Measurements from ENCODE around the gene IRF5. TPM values are rescaled to one million over a fixed set of nuclear protein-coding genes. Genes with fewer than 3 reads are reported as not detected.

IRF5 gene
- total RNA-seq, 1 experiment from 2014 or later: 13.4 TPM

DNA sequence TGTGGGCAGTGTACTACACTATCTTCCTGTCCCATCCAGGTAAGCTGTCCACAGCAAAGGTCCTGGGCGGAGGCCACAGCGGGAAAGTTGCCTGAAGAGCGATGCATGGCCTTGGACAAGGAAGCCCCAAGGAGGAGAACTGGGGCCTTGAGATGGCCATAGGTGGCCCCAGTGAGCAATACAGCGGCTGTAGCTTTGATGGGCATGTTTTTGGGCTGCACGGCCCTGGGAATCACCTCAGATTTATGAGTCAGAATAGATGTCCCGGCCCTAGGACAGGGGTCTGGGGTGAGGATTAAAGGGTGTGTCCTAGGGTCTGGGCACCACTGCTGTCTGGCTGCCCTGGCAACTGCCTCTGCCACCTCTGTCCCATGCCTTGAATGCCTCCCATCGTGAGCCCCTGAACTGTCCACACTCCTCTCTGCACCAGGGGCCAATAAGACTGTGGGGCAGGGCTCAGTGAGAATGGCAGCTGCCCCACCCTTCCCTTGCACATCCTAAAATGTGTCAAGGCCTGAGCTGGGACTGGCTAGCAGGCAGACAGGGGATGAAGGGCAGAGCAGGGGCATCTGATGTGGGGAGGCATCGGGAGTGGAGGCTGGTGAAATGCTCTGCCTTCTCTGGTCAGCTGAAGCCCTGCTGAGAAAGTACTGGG is 9.4 kb upstream of the IRF5 start:
- no peak overlapping the region for H3K27ac Mint-ChIP-seq (ENCODE audit: unreplicated experiment)
- TF ChIP-seq, protein P1, sequence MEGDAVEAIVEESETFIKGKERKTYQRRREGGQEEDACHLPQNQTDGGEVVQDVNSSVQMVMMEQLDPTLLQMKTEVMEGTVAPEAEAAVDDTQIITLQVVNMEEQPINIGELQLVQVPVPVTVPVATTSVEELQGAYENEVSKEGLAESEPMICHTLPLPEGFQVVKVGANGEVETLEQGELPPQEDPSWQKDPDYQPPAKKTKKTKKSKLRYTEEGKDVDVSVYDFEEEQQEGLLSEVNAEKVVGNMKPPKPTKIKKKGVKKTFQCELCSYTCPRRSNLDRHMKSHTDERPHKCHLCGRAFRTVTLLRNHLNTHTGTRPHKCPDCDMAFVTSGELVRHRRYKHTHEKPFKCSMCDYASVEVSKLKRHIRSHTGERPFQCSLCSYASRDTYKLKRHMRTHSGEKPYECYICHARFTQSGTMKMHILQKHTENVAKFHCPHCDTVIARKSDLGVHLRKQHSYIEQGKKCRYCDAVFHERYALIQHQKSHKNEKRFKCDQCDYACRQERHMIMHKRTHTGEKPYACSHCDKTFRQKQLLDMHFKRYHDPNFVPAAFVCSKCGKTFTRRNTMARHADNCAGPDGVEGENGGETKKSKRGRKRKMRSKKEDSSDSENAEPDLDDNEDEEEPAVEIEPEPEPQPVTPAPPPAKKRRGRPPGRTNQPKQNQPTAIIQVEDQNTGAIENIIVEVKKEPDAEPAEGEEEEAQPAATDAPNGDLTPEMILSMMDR (IDR thresholded peaks at IDR 0.05; ENCODE audit: unreplicated experiment): no peak
- intact Hi-C loops (cut with micrococcal nuclease; ENCODE audit: unreplicated experiment): no loop called here
- DNase-seq: no peak
- H3K4me3 Mint-ChIP-seq (ENCODE audit: low read depth, unreplicated experiment): no peak overlapping the region
- no peaks in the 10 kb centered on the region for H3K9me3 Mint-ChIP-seq (ENCODE audit: low read depth, unreplicated experiment)
- no peaks in the 10 kb centered on the region for H3K27me3 Mint-ChIP-seq (ENCODE audit: unreplicated experiment)
- CTCF ChIA-PET: no interaction called here
- no peaks in the 10 kb centered on the region for H3K4me1 Mint-ChIP-seq (ENCODE audit: low read depth, unreplicated experiment)
- no peaks in the 10 kb centered on the region for H3K36me3 Mint-ChIP-seq (ENCODE audit: insufficient read depth, unreplicated experiment)
- BruUV-seq (replicated peaks): no TSS peak

DNA sequence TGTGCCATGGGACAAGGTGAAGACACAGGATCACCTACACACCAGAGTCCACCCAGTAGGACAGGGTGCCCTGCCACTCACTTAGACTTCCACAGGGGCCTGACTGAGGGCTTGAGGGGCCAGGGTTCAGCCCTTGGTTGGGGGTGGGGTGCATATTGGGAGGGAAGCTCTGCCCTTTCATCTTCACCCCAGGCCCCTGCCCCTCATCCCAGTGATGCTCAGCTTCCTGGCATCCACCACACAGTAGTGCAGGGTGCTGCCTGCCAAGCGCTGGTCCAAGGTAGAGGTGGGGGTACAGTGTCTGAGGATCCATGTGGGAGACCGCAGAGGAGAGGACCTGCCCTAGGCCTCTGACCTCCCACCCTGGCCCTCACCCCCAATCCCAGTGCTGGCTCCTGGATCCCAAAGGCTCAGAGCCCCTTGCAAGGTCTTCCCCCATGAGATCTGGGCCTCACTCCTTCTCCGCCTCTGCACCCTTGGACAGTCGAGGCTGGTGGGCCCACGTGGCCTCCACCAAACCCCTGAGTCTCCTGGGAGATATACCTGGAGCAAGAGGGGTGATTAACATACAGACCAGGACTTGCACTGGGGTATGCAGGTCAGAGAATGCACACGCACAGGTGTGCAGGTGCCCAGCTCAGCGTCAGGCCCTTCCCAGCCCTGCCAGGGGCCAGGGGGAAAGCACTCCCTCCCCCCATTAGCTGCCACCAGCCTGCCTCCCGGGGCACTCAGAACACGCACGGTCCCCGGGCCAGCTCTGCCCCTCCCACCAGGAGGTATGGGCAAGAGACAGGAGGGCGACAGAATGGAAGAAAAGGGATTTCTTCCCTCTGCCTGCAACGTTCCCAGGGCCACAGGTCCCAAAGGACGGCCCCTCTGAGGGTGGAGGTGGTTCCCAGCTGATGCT is 8.6 kb upstream of the IRF5 start:
- BruUV-seq (replicated peaks): no TSS peak
- Mint-ChIP-seq H3K36me3 (ENCODE audit: insufficient read depth, unreplicated experiment) (no peaks in the 10 kb centered on the region), H3K27me3 (ENCODE audit: unreplicated experiment) (no peaks in the 10 kb centered on the region), H3K27ac (ENCODE audit: unreplicated experiment) (no peak overlapping the region), H3K4me1 (ENCODE audit: low read depth, unreplicated experiment) (no peaks in the 10 kb centered on the region), H3K9me3 (ENCODE audit: low read depth, unreplicated experiment) (no peaks in the 10 kb centered on the region), H3K4me3 (ENCODE audit: low read depth, unreplicated experiment) (no peak overlapping the region)
- CTCF ChIA-PET: no interaction called here
- intact Hi-C loops (cut with micrococcal nuclease; ENCODE audit: unreplicated experiment): no loop called here
- TF ChIP-seq, protein P1 (IDR thresholded peaks at IDR 0.05; ENCODE audit: unreplicated experiment): no peak
- DNase-seq: no peak

DNA sequence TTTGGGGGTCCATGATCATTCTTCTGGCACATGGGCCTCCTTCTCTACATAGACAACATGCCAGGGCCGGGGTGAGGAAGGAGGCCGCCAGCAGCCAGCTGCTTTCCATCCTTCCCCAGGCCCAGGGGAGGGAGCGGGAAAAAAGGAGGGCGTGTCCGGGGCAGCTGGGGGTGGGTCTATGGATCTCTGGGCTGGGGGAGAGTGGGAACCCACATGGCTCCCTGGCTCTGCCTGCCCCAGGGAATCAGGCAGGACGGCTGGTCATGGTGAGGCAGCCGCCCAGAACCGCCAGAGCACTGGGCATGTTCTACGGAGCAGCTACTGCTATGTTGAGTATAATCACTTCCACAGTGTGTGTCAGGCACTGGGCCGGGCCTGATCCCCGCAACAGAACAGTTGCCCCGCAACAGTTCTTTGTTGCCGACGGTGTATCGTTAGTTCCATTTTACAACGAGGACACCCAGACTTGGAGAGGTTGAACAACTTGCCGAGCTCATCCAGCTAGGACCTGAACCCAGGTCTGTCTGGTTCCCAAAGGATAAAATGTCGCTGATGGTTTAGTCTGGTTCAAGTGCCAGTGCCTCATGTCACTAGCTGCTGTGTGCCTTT is 6.4 kb upstream of the IRF5 start:
- Mint-ChIP-seq H3K27me3 (ENCODE audit: unreplicated experiment) (no peaks in the 10 kb centered on the region), H3K4me1 (ENCODE audit: low read depth, unreplicated experiment) (no peaks in the 10 kb centered on the region), H3K27ac (ENCODE audit: unreplicated experiment) (no peak overlapping the region), H3K4me3 (ENCODE audit: low read depth, unreplicated experiment) (no peak overlapping the region), H3K9me3 (ENCODE audit: low read depth, unreplicated experiment) (no peaks in the 10 kb centered on the region), H3K36me3 (ENCODE audit: insufficient read depth, unreplicated experiment) (no peaks in the 10 kb centered on the region)
- intact Hi-C loops (cut with micrococcal nuclease; ENCODE audit: unreplicated experiment): no loop called here
- CTCF ChIA-PET: no interaction called here
- no peak for DNase-seq
- BruUV-seq (replicated peaks): no TSS peak
- TF ChIP-seq, protein P1 (IDR thresholded peaks at IDR 0.05; ENCODE audit: unreplicated experiment): no peak

DNA sequence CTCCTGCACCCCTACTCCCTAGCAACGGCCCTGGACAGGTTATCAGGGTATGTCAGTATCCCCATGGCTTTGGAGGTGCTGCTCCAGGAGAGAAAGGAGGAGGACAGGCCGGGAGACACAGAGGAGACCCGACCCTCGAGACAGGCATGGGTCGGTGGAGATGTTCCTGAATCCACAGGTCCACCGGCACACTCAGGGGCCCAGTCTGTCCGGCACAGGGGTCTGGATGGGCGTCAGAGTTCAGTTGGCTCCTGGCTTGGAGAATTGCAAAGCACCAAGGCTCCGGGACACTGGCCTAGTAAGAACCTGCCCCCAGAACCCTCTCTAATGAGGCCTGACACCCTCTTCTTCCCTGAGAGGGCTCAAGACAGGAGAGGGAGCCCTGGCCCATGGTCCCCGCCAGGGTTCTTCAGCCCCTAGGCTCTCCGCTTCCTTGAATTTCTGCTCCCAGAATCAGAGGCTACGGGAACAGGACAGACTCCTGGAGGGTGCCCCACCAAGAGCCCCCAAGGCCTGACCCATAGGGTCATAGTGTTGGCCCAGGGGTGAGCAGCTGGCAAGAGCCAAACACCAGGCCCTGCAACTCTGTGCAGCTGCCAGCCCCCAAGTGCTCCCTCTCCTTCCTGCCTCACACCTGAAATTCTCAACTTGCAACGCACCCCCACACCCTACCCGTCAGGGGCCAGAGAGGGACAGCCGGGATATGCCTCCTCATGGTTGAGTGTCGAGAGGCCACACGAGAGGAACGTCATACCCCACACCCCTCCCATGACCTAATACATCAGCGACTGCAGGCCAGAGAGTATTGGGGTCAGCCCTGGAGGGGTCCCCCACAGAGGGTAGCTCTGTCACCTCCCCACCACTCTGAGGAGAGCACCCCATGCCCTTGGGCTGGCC is 5.5 kb upstream of the IRF5 start:
- no TSS peak for BruUV-seq (replicated peaks)
- no peaks in the 10 kb centered on the region for H3K9me3 Mint-ChIP-seq (ENCODE audit: low read depth, unreplicated experiment)
- H3K4me3 Mint-ChIP-seq (ENCODE audit: low read depth, unreplicated experiment): no peak overlapping the region
- CTCF ChIA-PET: no interaction called here
- no peak for DNase-seq
- no peaks in the 10 kb centered on the region for H3K27me3 Mint-ChIP-seq (ENCODE audit: unreplicated experiment)
- TF ChIP-seq, protein P1 (IDR thresholded peaks at IDR 0.05; ENCODE audit: unreplicated experiment): no peak
- no peak overlapping the region for H3K27ac Mint-ChIP-seq (ENCODE audit: unreplicated experiment)
- H3K36me3 Mint-ChIP-seq (ENCODE audit: insufficient read depth, unreplicated experiment): peaks cover 4% of the 10 kb centered on the region
- intact Hi-C loops (cut with micrococcal nuclease; ENCODE audit: unreplicated experiment): no loop called here
- peaks cover 6% of the 10 kb centered on the region for H3K4me1 Mint-ChIP-seq (ENCODE audit: low read depth, unreplicated experiment)

All from Calu3 (cell line).